Stimulated activated CD4-positive, alpha-beta T cell treated with anti-CD3 and anti-CD28 coated beads, Interleukin-15, amount 100 ng/mL, for 24 hours (primary cell): ENCODE results near the gene CCDC134.

Source experiments
- DNase-seq: peaks from one replicate; pipeline ENCODE4 v3.0.0-alpha.2; 2020

CCDC134 gene

DNA sequence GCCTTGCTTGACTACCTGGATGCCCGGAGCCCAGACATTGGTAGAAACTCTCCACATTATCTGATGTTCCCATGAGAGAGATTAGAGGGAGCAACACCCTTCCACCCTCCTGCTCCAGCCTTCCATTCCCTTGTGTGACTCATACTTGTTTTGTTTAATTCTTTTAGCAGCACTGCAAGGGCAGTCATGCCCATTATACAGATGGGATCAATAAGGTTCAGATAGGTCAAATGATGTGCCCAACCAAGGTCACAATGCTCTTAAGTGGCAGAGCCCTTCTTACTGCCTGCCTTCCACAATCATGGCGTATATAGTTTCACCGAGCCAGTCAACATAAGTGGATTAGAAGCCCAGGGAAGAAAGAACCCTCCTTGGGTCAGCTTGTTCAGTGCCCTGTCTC lies 6.6 kb upstream of the CCDC134 start:
- no peak for DNase-seq

DNA sequence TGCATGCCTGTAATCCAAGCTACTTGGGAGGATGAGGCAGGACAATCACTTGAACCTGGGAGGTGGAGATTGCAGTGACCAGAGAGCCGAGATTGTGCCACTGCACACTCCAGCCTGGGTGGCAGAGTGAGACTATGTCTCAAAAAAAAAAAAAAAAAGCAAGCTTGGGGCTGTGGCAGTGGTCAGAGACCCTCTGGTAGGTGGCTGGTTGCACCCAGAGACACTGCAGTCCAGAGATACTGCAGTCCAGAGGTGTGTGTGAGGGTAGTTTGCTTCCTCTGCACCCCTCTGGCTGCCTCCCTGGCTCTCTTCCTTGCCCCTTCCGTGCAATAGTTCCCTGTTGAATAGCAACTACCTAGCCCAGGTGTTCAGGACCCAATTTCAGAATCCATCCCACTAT lies 1.7 kb upstream of the CCDC134 start:
- DNase-seq = no peak

DNA sequence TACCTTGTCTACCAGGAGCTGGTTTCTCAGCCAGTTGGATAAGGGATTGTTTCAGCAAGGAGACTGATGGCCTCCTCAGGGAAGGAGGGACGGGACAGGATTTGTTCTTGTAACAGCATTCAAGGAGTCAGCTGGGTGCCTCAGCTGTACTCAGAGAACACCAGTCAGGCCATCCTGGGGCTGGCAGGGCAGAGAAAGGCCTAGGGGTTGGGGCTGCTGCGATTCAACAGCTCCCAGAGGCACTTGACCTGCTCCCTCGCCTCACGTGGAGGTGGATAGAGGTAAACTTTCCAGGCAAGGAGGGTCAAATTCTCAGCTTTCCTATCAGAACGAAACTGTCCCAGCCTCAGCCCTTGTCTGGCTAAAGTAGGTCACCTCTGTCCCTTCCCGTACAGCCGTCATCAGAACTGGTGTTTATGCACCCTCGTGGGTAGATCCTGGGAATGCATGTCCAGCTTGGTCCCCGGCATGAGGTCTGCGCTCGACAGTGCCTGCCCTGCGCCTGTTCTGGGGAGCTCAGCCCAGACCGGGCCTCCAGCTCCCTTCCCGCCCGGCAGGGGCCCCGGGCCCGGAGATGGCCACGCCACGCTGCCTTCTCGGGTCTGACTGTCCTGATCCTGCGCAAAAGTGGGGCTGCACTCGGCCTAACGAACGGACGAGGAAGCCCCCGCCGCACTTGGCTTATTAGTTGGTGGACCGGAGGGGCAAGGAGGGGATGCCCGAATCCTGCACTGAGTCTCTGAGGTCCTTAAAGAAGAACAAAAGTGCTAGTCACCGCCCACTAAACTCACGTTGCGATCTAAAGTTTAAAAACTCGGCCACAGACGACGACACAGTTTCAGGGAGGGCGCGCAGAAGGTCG lies 762 bp upstream of the CCDC134 start:
- DNase-seq = peak; percentile 47

DNA sequence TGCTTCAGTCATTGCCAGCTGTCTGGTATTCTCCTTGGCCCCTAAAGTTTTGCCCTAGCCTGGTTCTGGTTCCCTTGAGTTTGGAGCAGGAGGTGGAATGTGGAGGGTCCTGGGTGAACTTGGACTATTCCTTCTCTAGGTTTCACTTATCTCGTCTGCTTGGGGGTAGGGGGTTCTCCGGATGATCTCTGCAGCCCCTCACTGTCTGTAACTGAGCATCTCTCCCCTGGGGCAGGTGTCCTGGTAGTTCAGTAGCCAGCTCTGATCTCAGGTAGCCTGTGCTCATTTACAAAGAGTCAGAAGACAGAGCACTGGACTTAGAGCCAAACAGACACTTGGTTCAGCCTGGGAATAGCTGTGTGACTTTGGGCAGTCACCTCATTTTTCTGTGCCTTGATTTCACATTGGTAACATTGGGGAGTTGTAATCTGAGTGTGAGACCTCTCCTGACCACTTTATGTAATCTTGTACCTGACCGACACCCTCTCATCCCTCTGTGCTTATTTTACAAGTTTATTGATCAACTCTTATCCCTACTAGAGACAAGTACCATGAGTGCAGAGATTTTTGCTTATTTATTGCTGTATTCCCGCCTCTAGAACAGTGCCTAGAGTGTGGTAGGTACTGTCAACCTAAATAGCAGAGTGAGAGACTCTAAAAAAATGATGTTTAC lies 804 bp downstream of the CCDC134 start:
- no peak for DNase-seq

DNA sequence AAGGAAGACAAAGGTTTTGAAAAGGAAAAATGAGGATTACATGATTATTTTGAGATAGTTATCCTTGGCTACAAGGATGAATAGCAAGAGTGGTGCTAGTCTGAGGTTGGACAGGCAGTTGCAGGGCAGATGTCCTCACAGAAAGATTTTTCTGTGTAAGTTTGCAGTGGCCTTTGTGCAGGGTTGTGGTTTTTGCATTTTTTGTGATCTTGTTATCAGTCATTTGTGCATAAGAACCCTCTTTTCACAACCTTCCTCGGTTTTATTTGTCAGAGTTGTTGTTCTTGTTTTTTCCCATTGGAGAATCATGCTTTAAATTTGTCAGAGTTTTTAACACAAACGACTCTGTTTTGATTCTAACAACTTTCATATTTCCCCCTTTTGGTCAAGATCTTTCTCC lies 1.4 kb downstream of the CCDC134 start:
- DNase-seq = no peak

DNA sequence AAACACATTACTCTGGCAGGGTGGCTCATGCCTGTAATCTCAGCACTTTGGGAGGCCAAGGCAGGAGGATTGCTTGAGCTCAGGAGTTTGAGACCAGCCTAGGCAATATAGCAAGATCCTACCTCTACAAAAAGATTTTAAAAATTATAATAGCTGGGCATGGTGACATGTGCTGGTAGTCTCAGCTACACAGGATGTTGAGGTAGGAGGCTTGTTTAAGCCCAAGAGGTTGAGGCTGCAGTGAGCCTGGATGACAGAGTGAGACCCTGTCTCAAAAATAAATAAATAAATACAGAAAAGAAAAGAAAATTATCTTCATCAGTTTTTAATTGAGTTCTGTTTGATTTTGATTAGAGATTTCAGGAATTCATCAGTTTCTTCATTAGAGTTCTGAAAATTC lies 5.2 kb downstream of the CCDC134 start:
- DNase-seq = no peak

DNA sequence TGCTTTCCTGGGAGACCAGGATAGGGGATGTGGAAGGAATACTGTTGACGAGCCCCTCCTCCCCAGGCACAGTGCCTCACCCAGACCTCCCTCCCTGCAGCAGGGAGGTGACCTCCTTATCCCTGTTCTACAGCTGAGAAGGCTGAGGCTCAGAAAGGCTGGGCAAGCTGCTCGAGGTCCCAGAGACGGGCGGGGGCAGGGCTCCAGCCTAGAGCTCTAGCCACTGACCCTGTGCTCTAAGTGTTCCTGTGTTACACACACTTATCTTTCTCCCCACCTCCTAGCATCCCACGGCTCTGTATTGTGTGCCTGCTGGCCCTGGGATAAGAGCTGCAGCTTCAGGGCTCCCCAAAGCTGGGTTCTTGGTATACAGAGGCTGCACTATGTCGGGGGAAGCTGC lies 7.9 kb downstream of the CCDC134 start:
- no peak for DNase-seq

DNA sequence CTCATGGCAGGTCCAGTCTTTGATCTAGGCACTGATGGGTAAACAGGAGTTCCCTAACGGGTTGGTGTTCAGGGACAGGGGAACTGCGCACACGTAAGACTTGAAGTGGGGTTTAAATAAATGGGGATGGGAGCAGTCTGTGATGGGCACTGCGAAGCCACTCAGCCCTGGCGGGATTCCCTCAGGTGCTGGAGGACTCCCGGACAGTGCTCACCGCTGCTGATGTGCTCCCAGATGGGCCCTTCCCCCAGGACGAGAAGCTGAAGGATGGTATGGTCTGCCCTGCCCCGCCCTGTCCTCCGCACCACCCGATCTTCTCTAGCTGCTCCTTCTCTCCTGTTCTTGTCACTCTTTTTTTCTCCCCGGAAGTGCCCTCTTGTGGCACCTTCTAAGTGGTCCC lies 9.5 kb downstream of the CCDC134 start:
- DNase-seq = no peak

DNA sequence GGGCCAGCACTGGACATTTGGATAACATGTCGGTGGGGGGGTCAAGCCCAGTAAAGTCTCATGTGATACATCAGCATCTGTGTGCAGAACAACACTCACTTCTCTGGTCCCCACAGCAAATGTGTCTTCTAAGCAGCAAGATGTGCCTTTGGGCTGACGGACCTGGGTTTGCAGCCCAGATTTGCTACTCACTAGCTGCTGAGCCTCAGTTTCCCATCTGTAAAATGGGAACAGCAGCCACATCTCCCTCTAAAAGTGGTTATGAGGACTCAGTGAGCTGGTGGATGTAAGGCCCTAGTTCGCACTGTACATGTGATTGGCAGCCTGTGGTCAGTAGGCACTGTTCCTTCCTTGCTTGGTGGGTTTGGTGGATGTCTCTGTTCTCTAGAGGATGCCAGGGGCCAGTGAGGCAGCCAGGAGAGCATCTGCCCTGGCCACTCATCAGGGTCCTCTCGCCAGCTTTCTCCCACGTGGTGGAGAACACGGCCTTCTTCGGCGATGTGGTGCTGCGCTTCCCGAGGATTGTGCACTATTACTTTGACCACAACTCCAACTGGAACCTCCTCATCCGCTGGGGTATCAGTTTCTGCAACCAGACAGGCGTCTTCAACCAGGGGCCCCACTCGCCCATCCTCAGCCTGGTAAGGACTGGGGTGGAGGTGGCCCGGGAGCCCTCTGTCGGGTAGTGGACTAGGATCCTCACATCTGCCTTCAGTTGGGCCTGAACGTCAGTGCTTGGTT lies 12.5 kb downstream of the CCDC134 start:
- DNase-seq = no peak

DNA sequence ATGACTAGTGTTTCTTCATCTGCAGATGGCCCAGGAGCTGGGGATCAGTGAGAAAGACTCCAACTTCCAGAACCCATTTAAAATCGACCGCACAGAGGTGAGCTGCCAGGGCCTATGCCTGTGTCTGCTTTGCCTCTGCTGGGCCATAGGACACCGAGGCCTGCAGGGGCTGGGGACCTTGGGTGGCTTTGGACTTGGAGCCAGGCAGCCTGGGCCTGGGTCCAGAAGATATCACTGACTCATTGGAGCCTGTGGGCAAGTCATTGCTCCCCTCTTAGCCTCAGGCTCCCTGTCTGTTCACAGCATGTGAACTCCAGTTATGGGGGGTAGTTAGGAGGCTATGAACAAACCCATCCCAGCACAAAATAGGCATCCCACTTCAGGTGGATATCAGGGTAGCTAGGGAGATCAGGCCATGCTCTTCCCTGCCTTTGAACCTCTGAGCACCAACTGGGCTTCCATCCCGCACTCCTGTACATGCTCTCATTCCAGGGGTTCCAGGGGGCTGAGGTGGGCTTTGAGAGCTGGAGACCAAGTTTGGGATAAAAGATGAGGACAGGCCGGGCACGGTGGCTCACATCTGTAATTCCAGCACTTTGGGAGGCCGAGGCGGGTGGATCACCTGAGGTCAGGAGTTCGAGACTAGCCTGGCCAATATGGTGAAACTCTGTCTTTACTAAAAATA lies 13.4 kb downstream of the CCDC134 start:
- DNase-seq = no peak

DNA sequence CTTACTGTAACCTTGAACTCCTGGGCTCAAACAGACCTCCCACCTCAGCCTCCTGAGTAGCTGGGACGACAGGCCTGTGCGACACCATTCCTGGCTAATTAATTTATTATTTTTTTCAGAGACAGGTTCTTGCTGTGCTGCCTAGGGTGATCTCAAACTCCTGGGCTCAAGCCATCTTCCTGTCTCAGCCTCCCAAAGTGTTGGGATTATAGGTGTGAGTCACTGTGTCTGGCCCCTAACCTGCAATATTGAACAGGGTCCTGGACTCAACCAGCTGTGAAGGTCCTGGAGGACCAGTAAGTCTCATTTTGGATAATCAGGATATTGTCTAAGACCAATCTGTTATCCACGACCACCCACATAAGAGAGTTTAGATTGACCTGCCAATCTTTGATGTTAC lies 15.2 kb downstream of the CCDC134 start:
- DNase-seq = no peak

DNA sequence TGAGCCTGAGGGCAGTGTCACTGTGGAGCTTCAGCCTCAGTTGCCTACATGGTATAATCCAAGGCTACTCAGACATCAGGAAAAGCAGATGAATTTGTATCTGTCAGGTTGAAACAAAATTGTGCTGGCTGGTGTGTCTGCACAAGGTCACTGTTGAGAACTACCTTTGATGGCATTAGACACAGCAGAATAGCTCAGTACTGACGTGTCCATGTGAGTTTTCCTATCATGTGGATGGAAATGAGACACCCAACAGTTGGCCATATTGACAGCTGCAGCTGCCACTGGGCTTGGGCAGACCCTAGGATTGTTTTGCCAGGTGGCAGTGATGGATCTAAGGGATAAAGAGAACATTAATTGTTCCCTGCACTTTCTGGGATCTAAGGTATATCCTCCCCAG lies 15.8 kb downstream of the CCDC134 start:
- no peak for DNase-seq

DNA sequence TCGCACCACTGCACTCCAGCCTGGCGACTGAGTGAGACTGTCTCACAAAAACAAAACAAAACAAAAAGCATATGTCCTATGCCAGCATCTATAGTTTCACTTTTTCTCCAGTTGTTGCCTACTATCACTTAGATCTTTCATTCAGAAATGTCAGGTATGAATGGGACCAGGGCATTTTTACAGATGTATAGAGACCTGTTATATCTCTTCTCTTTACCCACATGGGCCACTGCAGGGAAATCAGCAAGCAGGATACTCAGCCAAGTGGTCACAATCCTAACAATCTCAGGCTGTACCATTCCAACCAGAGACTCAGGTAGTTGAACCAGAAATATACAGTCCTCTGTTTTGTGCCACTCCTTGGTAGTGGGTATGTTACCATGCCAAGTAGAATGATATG lies 16.4 kb downstream of the CCDC134 start:
- no peak for DNase-seq

DNA sequence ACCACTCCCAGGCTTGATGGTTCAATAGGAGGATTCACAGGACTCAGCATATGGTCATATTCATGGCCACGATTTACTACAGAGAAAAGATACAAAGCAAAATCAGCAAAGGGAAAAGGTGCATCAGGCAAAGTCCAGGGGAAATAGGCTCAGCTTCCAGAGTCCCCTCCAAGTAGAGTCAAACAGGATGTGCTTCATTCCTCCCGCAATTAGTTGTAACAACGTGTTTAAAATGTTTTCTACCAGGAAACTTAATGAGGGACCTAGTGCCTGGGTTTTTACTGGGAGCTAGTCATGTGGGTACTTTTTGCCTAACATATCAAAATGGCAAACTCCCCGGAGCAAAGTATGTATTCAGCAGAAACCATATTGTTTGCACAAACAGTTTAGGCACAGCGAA lies 17.5 kb downstream of the CCDC134 start:
- no peak for DNase-seq

DNA sequence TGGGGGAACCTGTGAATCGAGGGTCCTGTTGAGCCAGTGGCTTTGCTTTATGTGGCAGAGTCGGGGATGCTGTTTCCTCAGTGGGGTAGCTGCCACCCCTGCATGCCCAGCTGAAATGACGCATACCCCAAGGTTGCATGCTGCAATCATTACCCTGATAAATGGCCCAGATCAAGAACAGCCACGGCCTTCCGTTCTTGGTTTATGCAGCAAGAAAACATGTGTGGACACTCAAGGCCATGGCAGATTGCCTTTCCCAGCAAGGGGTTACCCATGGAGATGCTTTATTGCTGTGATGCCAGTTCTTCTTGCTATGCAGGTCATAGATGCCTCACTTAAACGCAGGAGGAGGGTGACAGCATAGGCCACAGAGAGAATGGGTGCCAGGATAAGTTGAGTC lies 18.1 kb downstream of the CCDC134 start:
- DNase-seq = no peak

DNA sequence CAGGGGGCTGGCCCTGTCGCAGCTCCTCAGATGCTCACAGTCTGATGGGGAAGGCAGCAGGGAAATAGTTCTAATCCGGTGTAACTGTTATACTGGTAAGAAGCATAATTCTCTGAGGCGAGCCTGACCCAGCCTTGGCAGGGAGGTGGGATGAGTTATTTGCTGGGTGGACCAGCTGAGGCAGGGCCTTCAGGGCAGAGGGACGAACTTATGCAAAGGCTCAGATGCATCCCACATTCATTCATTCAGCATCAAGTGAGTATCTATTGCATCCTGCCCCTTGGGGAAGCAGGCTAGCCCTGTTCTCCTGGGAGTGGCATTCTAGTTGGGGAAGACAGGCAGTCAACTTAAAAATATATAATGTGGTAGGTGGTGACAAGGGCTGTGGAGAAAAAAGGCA lies 18.8 kb downstream of the CCDC134 start:
- no peak for DNase-seq

DNA sequence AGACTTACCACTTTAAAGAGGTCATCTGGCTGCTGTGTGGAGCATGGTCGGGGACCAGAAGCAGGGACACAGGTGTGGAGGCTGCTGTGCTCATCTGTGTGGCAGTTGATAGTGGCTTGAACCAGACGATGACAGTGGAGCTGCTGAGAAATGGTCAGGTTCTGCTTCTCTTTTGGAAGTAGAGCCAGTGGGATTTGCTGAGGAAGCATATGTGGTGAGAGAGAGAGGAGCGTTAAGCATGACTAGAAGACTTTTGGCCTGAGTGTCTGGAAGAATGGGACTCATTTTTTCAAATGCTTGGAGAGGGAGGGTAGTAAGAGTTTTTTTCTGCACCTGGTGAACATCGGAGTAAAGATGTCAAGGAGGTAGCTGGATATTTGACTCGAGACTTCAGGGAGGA lies 20.0 kb downstream of the CCDC134 start:
- DNase-seq = no peak

DNA sequence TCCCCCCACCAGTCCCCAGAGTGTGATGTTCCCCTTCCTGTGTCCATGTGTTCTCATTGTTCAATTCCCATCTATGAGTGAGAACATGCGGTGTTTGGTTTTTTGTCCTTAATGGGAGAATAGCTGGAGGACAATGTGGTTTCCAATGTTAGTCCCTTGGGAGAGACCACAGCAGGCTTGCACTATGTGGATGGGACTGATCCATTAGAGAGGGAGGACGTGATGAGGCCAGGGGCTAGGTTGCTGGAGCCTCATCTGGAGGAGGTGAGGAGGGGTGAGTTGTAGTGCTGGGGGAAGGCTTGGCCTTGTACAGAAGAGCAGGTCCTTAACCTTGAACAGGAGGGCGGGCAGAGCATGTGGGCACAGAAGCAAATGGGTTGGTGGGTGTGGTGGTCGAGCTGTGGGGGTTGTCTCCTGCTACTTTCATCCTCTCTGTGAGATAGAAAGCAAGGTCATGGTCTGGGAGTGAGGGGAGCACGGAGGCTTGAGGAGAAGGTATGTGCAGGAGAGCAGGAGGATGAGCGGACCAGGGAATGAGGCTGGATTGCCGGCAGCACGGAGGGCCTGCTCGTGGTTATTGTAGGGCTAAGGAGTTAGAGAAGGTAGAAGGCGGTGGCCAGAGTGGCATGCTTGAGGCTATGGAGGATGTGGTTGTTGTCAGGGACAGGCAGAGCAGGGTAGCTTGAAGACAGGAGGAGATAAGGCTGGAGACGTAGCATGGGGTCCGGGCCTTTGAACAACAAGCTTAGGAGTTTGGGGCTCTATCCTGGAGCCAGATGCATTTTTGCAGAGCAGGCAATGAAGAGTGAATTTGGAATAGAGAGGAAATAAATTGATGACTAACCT lies 21.2 kb downstream of the CCDC134 start:
- no peak for DNase-seq

DNA sequence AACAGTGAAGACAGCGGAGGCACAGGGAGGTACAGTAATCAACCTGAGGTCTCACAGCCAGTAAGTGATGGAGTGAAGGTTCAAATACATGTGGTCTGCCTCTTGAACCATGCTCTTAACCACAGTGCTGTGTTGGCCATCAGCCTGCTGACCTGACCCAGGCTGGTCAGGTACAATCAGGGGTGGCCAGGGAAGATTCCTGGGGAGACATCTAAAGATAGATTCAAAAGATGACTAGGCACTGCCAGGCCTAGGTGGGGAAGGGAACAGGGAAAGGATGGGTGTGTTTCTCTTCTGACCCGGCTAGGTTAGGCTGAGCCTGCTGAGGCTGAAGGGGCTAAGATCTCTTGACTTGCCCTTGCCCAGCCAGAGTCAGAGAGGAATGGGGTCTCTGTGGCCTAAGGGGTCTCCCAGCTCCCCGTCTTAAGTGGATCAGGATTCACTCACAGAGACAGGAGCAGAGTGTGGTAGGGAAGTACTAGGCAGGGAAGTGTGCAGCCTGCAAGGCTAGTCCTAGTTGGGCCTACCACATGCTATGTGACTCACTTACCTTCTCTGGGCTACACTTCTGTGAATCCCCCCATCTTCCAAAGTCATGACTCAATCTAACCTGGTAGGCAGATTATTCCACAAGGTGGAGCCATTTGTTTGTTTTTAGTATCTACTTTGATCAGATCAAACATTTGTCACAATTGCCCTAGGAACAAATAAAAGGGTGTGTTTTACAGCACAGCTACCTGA lies 22.0 kb downstream of the CCDC134 start:
- peak; percentile 44 for DNase-seq

DNA sequence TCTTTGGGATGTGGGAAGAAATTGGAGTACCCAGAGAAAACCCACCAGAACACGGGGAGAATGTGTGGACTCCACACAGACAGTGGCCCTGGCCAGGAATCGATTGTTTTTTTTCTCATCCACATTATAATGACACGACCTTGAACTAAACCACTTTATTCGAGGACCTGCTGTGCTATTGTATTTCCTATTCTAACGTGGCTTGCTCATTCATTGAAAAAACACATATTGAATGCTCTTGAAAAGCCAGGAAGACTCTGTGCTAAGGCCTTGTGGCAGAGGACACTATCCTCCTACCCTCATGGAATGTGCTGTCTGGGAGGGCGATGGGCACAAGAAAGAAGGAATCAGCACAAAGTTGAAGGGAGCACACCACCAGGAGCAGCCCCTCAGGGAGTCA lies 23.3 kb downstream of the CCDC134 start:
- no peak for DNase-seq

DNA sequence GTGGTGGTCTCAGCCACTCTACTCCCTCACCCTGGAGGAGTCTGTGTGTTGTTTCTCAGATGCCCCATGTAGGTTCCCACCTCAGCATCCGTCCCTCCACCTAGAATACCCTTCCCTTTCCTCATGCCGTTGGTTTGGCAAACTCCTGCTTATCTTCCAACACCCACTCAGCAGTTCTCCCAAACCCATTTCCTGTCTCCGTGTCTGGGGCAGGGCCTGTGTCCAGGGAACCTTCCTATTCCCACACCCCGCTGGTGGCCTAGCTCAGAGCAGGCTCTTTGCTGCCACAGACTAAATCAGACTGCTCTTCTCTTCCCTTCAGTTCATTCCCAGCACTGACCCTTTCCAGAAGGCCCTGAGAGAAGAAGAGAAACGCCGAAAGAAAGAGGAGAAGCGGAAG lies 24.9 kb downstream of the CCDC134 start:
- DNase-seq = no peak

DNA sequence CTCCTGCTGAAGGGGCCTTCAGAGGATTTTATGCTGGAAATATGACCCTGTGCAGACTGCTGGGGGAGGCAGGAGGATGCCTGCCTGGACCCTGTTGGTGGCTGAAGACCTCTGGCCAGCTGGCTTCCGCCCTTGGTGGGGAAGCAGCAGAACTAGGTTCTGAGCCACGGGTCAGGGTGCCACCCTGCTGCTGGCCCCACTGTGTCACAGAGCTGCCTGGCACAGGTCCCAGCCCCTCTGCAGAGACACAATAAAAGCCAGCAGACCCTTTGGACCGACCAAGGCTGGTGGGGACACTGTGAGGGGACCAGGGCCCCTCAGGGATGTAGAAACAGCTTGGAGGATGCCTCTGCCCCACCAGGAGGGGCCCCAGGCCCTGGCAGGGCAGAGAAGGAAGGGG lies 25.5 kb downstream of the CCDC134 start:
- DNase-seq = no peak
